Aorta (tissue), 5 donors: ENCODE data around the gene NEK3. TPM values are rescaled to one million over a fixed set of nuclear protein-coding genes. Genes with fewer than 3 reads are reported as not detected.
"Not testable (repeated sequence)": the region's sequence is repeated elsewhere in the genome, so short reads cannot be mapped to it uniquely, and the experiment has no call there.

Experiments
- ATAC-seq: fragments of 200-7000 bp; cut with Tn5 transposase; one replicate; pipeline ENCODE4 v1.9.1; 2022; ENCODE audit warnings: moderate library complexity; ENCODE audit not compliant: low FRiP score
- DNase-seq, 2 donors: peaks; one replicate each; pipeline ENCODE4 v3.0.0-alpha.2; 2020
- H3K27ac ChIP-seq, 2 donors: one replicate each; pipeline ENCODE4 v1.5.1; 2013; ENCODE audit warnings: low read length in 2 of 2, mild to moderate bottlenecking in 2 of 2, moderate library complexity in 2 of 2, control low read depth in 1 of 2, inconsistent platforms in 1 of 2, low read depth in 1 of 2
- H3K27me3 ChIP-seq, 2 donors: one replicate each; pipeline ENCODE4 v1.6.1; 2013; ENCODE audit warnings: control low read depth in 1 of 2, low read length in 1 of 2, mild to moderate bottlenecking in 1 of 2, moderate library complexity in 1 of 2; ENCODE audit not compliant: insufficient read depth in 2 of 2, control insufficient read depth in 1 of 2
- H3K36me3 ChIP-seq, 2 donors: one replicate each; pipeline ENCODE4 v1.6.1; 2013; ENCODE audit warnings: control low read depth in 1 of 2, low read length in 1 of 2, mild to moderate bottlenecking in 1 of 2; ENCODE audit not compliant: insufficient read depth in 2 of 2, control insufficient read depth in 1 of 2
- H3K4me1 ChIP-seq, 2 donors: one replicate each; pipeline ENCODE4 v1.6.1; 2013; ENCODE audit warnings: low read length in 2 of 2, control low read depth in 1 of 2, mild to moderate bottlenecking in 1 of 2, moderate library complexity in 1 of 2; ENCODE audit not compliant: insufficient read depth in 2 of 2, control insufficient read depth in 1 of 2
- H3K4me3 ChIP-seq, 2 donors: one replicate each; pipeline ENCODE4 v1.5.1; 2013; ENCODE audit warnings: low read length in 2 of 2, control low read depth in 1 of 2, mild to moderate bottlenecking in 1 of 2
- H3K9me3 ChIP-seq: one replicate; pipeline ENCODE4 v1.6.1; 2013; ENCODE audit warnings: mild to moderate bottlenecking, low read length; ENCODE audit not compliant: control insufficient read depth
- WGBS, 2 donors: extraction: QIAGEN DNeasy Blood & Tissue Kit; methylation state at CpG; one replicate each; pipeline ENCODE4 v1.1.7; 2013; 5-methylcytosine and 5-hydroxymethylcytosine counted together
- intact Hi-C, 2 donors: fragments of 100-400 bp; cut with DNase I; formaldehyde crosslinking; loops; one replicate each; pipeline versions ENCODE4 v1.14.2 to v1.15.0; 2022
- polyA plus RNA-seq, 2 donors: library from polyadenylated mRNA; stranded (reverse); fragments of 200-250 nt; gene quantifications; one replicate each; pipeline ENCODE4 v1.2.3, GENCODE V29; 2013
- total RNA-seq, 2 donors: library from RNA; stranded (reverse); fragmentation: NEBNext Ultra II Directional; extraction: Animal tissue kit (Norgen Biotek cat#: 25700); gene quantifications; one replicate each; pipeline ENCODE4 v1.2.1, GENCODE V29; 2021
- donor health status: healthy with polysubstance abuse.
- donor health status: Bipolar disorder and iron deficiency.
- donor health status: DM: no; HTN: no; CAD: no.
- donor health status: DM: no; HTN: no; CAD: no.
- donor health status: DM: yes; HTN: yes; CAD: no.

Gene NEK3
- total and polyA plus RNA-seq, 4 donors = 4.9 to 70.0 (median 18.8) TPM

DNA sequence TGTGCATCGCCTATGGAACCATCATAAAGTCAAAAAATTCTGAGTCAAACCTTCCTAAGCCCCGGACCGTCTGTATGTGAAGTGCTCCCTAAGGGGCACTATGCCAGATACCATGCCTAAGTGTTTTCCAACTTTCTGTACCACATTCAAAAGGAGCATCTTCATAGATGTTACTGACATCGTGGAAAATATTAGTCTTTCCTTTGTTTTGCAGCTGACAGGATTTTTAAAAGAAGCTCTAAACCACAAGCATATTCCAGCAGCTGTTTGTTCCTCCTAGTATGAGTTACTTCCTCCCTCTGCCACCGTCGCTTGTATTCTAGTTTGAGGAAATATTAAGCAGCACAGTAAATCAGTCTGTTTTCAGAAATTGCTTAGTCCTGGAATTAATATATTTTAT, 14.6 kb upstream of the NEK3 start:
- DNase-seq = not testable (repeated sequence)

DNA sequence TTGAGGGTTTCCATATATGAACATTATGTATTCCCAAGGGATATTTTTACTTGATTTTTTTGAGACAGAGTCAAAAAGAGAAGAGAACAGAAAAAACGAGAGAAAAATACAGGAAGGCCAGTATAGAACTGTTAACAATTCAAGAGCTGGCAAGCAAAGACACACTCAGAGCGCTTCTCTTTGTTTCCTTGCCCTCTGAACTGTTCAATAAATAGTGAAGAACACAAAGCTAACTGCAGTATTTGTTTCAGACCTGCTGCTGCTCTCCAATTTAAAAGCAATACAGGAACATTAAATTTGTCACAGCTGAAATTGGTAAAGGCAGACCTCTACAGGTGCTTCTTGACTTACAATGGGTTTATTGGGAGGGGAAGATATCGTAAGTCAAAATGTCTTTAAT, 14.0 kb upstream of the NEK3 start:
- 79 to 83% methylated on average over 3 of the region's 3 CpGs for WGBS, 2 donors
- intact Hi-C loops = no loop called here
- Histone ChIP-seq H3K9me3 (no peaks in the 10 kb centered on the region), H3K27me3 (no peaks in the 10 kb centered on the region), H3K4me3 (no peak overlapping the region), H3K36me3 (peaks cover 2% of the 10 kb centered on the region in 2 donors), H3K4me1 (no peaks in the 10 kb centered on the region), H3K27ac (no peak overlapping the region)
- DNase-seq = no peak
- ATAC-seq = no peak

More for the DNA sequence above, 14.6 kb upstream of the NEK3 start:
- H3K9me3 ChIP-seq, intact Hi-C loops, ATAC-seq, H3K4me3 ChIP-seq, H3K4me1 ChIP-seq, H3K27ac ChIP-seq, H3K36me3 ChIP-seq, H3K27me3 ChIP-seq: not testable (repeated sequence)
- 79 to 85% methylated on average over 6 of the region's 6 CpGs for WGBS, 2 donors

DNA sequence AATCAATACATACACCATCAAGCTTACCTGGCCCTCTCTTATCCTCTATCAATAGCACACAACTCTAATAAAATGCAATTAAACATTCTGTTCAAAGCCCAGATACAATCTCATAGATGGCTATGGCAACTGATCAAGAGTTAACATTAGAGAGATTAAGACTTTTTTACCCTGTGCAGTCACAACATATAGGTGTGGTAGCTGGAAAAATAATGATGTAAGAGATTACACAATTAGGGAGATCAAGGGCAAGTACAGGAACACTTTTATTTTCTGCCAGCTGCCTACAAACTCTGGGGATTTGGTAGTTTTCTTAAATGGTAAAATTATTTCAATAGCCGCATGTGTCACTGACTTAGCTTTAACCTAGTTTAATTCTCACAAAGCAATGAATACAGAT, 12.3 kb upstream of the NEK3 start:
- H3K4me1 ChIP-seq, DNase-seq, ATAC-seq, H3K27ac ChIP-seq, intact Hi-C loops, H3K36me3 ChIP-seq, H3K4me3 ChIP-seq, H3K27me3 ChIP-seq, H3K9me3 ChIP-seq: not testable (repeated sequence)
- 86 to 93% methylated on average over 1 of the region's 1 CpG for WGBS, 2 donors

DNA sequence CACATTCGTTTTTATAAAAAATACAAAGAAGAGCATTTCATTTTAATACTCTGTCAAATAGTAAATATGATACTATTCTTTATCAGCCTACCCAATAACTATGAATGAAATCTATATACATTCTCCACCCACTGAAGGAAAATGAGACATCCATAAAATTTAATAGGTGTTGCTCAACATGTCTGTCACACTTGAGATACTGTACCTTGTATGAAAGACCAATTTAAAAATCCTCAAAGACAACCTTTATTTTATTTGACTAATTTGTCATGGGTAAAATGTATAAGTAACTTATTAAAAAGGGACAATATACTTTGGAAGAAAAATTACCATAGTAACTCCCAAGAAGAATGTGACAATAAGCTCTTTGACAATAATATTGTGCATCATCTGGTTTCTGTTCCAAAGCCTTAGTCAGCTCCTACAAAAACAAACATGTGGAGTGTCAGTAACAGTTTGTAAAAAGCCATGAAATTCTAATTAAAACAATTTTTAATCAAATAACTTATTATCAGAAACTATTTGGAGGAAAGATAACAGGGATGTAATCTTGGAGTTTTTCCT, 11.5 kb upstream of the NEK3 start:
- ATAC-seq, H3K4me3 ChIP-seq, H3K27ac ChIP-seq, H3K4me1 ChIP-seq, H3K9me3 ChIP-seq, intact Hi-C loops, H3K27me3 ChIP-seq, DNase-seq, H3K36me3 ChIP-seq: not testable (repeated sequence)
- 74 to 93% methylated on average over 1 of the region's 1 CpG for WGBS, 2 donors

DNA sequence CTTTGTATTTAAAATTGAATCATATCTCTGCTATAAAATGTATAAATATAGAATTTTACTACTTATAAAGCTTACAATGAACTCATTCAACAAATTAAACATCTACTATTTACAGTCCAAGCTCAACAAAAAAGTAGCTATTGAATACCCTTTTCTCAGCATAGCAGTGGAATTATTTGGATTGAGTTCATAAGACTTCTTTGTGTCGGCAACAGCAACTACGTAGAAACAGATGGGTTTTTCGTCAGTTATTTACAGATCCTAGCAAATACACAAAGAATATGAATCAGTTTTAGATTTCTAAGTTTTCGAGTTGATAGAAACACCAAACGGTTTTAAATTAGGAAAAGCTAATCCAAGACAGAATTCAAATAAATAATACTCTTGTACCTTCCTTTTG, 10.4 kb upstream of the NEK3 start:
- Histone ChIP-seq H3K36me3 (peaks cover 0 to 2% of the 10 kb centered on the region in 2 donors), H3K4me1 (no peaks in the 10 kb centered on the region), H3K27me3 (no peaks in the 10 kb centered on the region), H3K27ac (no peak overlapping the region), H3K9me3 (no peaks in the 10 kb centered on the region), H3K4me3 (no peak overlapping the region)
- 89 to 92% methylated on average over 5 of the region's 5 CpGs for WGBS, 2 donors
- intact Hi-C loops = no loop called here
- ATAC-seq (no peak), DNase-seq (no peak)

DNA sequence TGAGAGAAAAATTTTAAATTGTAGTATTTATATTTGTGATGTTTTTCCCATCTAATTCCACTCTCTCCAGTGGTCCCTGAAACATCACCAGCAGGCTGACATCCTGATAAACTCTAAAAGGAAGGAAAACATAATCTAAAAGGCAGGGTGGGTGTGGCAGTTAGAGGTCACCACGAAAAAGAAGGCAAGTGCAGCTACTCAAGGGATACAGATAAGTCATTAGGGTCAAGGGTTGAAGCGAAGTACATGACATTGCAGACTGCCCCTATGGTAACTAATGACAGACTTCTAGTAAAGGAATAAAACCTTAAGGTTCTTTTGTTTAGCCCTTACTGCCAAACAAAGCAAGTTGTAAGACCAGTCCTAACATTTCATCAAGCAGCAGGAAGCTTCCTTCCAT, 6.0 kb upstream of the NEK3 start:
- Histone ChIP-seq H3K9me3 (no peaks in the 10 kb centered on the region), H3K27ac (no peak overlapping the region), H3K27me3 (no peaks in the 10 kb centered on the region), H3K36me3 (peaks cover 0 to 2% of the 10 kb centered on the region in 2 donors), H3K4me1 (no peaks in the 10 kb centered on the region), H3K4me3 (no peak overlapping the region)
- DNase-seq = no peak
- 58 to 69% methylated on average over 2 of the region's 2 CpGs for WGBS, 2 donors
- ATAC-seq = no peak
- intact Hi-C loops = no loop called here

DNA sequence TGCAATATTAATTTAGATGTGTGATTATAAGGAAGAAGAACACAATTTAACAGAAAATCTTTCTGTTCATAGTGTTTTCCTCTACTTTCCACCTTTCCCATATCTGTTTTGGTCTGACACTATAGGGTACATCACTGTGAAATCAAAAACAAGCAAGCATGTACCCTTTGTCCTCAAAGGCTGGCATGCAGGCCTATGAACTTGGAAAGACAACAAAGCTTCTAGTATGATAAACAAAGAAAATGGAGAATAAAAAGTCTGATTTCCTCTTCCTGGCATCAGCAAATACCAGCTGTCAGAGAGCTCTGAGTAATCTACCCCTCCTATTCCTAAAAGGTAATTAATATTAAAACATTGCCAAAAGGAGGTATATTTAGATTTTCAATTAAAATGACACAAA, 5.6 kb upstream of the NEK3 start:
- intact Hi-C loops = no loop called here
- H3K36me3 ChIP-seq = peaks cover 0 to 2% of the 10 kb centered on the region in 2 donors
- ATAC-seq (no peak), DNase-seq (no peak)
- no peaks in the 10 kb centered on the region for H3K9me3 ChIP-seq
- no peaks in the 10 kb centered on the region for H3K27me3 ChIP-seq
- no peaks in the 10 kb centered on the region for H3K4me1 ChIP-seq
- H3K4me3 ChIP-seq = no peak overlapping the region
- no peak overlapping the region for H3K27ac ChIP-seq

DNA sequence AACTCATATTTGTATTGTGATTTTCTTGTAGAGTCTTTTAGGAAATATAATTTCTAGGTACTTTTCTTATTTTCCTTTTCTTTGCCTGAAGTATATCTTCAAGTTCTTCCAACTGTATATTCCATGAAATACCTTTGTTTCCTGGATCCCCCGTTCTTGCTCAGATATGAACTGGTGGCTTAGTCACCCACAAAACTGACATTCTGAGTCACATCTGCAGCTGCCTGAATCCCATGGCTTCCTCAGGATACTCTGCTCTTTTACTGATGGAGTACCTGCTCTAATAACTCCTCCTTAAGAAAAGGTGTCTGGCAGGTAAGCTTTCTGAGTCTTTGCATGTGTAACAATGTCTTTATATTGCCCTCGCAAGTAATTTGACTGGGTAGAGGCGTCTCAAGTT, 4.5 kb upstream of the NEK3 start:
- H3K4me1 ChIP-seq, DNase-seq, intact Hi-C loops, H3K36me3 ChIP-seq, H3K9me3 ChIP-seq, H3K4me3 ChIP-seq, H3K27ac ChIP-seq, H3K27me3 ChIP-seq, ATAC-seq: not testable (repeated sequence)
- 74 to 89% methylated on average over 3 of the region's 3 CpGs for WGBS, 2 donors

DNA sequence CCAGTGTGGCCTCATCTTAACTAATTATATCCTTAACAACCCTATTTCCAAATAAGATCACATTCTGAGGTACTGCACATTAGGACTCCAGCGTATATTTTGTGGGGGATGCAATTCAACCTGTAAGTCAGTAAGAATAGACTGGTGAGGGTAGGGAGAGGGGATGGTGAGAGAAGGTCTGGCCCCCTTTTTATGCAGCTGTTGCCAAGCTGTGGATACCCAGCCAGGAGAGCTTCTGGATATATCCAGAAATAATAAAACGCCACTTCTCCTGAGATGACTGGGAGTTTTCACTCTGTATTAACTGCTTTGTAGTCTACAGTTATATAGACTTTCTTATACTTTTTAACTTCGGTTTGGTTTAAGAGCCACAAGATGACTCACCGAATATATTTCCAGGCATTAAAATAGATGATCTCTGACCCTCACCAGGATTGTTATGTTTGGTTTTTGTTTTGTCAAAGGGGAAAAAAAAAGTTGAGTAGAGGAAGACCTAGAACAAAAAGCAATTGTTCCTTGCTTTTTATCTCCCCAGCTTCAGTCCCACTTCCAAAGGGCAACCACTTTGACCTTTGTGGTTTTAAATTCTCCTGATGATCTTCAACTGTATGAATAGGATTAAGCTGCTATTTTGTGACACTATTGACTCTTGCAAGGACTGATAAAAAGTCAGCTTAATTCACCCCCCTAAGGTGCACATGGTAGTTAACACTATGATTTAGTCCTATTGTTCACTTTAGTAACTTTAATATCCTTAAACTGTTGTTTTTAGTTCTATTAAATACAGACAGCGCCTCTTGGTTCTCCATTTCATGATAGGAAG, 3.1 kb upstream of the NEK3 start:
- no peak overlapping the region for H3K27ac ChIP-seq
- no peak overlapping the region for H3K4me3 ChIP-seq
- peaks cover 0 to 3% of the 10 kb centered on the region in 2 donors for H3K4me1 ChIP-seq
- ATAC-seq = no peak
- no peak for DNase-seq
- no peaks in the 10 kb centered on the region for H3K36me3 ChIP-seq
- H3K27me3 ChIP-seq = no peaks in the 10 kb centered on the region
- no peaks in the 10 kb centered on the region for H3K9me3 ChIP-seq
- 46% methylated on average over 5 of the region's 5 CpGs for WGBS, 2 donors
- intact Hi-C loops = no loop called here
